GM19467 (cell line): Measurements from ENCODE around the gene WDR27.
"Not testable (repeated sequence)": the region's sequence is repeated elsewhere in the genome, so short reads cannot be mapped to it uniquely, and the experiment has no call there.

Experiments used
- ATAC-seq: cut with Tn5 transposase; IDR thresholded peaks from one replicate; pipeline ENCODE4 v1.9.1; 2021; ENCODE audit warnings: mild to moderate bottlenecking, moderate library complexity; ENCODE audit not compliant: unreplicated experiment

WDR27 gene

GRCh38 chr6:169452117-169452868 lies 249.5 kb downstream of the WDR27 start:
- ATAC-seq = no peak

GRCh38 chr6:169451065-169451838 lies 250.6 kb downstream of the WDR27 start:
- ATAC-seq = no peak

- ATAC-seq = no peak
Measured at GRCh38 chr6:169450097-169450496, 251.7 kb downstream of the WDR27 start.

DNA sequence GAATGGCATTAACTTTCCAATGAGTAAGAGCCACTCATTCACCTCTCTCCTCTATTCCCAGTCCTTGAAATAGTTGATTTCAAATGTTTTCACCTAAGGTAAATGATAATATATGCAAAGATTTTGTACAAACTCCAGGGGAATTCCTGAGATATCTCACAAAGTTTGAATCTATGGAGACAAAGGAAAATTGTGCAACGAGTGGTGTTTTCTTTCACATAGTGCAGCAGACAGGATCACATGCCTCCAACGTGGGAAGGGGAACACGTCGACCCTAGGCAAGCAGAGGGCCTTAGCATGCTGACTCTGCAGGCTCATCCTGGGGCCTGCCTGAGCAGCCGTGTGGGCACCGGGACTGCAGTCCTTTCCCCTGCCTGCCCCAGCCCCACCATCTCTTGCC lies 252.6 kb downstream of the WDR27 start:
- ATAC-seq = no peak

GRCh38 chr6:169445661-169446581 lies 255.9 kb downstream of the WDR27 start:
- no peak for ATAC-seq

DNA sequence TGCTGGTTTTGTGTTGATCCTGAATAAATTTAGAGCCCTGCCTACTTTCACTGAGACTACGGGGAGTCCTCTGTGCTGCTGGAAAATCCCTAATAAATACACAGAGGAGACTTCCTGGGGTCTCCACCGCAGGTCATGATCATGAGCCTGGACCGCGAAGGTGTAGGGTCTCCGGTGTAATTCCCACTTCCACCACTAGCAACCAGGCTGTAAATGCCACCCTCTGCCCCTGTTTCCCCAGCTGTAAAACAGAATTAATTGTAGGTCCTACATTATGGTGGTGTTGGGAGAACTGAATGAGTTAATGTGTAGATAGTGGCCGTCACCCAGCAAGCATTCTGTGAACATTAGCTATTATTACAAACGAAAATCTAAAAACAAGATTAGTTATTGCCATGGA lies 256.6 kb downstream of the WDR27 start:
- ATAC-seq = no peak

- no peak for ATAC-seq
Measured at GRCh38 chr6:169441292-169441691, 260.5 kb downstream of the WDR27 start.

GRCh38 chr6:169439710-169440109 lies 262.1 kb downstream of the WDR27 start:
- ATAC-seq = no peak

- not testable (repeated sequence) for ATAC-seq
Measured at GRCh38 chr6:169434554-169434953, 267.3 kb downstream of the WDR27 start.

GRCh38 chr6:169429001-169429400 lies 272.8 kb downstream of the WDR27 start:
- no peak for ATAC-seq

DNA sequence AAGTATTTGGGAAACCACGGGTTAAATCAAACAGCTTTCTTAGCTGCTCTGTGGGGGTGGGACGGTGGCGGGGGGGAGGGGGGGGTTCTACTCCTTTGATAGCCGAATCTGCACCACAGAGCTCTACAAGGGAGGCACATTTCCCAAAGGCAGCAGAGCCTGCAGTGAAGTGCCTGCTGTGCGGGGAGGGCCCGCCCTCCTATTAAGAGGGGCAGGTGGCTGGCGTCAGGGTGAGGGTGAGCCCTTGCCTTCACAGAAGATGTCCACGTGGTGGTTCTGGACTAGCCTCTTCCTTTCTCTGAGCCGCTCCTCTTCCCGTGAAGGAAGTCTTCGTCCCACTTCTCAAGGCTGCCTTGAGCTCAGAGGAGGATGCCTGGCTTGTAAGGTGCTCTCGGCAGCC lies 273.3 kb downstream of the WDR27 start:
- ATAC-seq = no peak

DNA sequence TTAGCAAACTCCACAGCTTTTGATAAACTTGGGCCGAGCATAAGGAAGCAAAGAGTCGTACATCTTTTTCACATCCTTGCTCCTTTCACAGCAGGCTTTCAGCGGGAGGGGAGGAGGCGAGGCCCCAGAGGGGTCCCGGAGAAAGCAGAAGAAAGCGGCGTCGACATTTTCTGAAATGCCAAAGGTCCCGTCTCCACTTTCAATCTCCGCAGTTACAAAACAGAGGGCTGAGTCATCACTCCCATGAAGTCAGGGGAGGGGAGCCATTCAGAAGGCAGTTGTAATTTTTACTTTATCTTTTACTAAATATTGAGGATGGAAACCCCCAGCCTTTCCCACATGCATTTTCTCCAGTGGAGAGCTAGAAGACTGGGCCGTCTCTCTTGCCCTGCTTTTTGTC lies 274.0 kb downstream of the WDR27 start:
- no peak for ATAC-seq

DNA sequence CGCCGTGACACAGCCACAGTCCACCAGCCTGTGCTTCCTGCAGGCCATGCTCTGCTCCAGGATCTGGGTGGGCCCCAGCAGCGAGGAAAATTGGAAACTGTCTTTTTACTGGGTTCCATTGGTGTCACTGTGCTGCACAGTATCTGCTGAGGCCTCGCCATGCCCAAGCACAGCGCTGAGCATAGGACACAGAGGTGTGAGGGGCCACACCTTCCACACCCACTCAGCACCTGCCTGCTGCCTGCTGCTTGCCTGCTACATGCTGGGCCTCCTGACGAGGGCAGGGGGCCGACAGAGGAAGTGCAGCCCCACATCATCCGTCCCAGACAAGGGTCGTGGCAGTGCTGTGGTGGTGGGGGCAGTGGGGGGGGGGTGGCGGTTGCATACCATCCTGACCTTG lies 275.2 kb downstream of the WDR27 start:
- ATAC-seq = no peak

DNA sequence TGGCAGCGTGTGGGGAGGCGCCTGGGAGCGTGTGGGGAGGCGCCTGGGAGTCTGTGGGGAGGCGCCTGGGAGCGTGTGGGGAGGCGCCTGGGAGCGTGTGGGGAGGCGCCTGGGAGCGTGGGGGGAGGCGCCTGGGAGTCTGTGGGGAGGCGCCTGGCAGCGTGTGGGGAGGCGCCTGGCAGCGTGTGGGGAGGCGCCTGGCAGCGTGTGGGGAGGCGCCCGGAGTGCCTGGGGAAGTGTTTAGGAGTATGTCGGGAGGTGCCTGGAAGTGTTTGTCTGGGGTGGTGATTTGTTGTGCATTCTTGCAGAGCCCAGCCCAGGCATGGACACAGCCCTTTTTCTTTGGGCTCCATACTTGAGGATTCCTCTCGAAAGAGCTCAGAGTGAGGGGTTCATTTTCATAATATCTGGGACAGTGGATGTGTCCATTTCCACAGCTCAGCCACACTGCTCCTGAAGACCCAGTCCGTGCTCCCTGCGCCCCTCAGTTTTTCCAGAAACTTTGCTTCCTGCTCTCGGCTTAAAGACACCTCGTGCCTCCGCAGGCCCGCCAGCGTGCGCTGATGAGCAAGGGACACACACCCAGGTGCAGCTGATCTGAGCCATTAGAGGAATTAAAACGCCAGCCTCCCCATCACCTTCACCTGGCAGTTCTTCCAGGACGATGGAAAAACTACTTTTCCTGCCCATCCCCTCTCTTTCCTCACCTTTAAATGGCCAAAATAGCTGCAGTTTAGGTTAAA lies 276.0 kb downstream of the WDR27 start:
- ATAC-seq = no peak

GRCh38 chr6:169424821-169425240 lies 277.0 kb downstream of the WDR27 start:
- ATAC-seq = no peak

GRCh38 chr6:169424149-169424804 lies 277.6 kb downstream of the WDR27 start:
- ATAC-seq = no peak

- no peak for ATAC-seq
Measured at GRCh38 chr6:169421586-169422264, 280.1 kb downstream of the WDR27 start.

GRCh38 chr6:169420912-169421543 lies 280.8 kb downstream of the WDR27 start:
- no peak for ATAC-seq

DNA sequence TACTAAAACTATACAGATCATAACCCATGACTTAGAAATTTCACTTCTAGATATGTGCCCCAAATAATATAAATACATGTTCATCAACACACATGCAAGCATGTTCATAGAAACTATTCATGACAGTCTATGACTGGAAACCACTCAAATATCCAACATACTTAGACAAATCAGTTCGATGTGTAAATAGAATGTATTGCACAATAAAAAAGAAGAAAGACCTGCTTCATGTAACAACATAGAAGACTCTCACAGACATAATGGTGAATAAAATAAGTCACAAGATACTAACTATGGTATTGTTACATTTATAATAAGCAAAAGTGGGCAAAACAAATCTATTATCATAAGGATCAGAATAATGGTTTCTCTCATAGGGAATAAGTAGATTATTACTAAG lies 284.7 kb downstream of the WDR27 start:
- ATAC-seq = no peak
